ENCODE data around the gene RAB6A.
"Not testable (repeated sequence)": the region's sequence is repeated elsewhere in the genome, so short reads cannot be mapped to it uniquely, and the experiment has no call there.

RAB6A gene

GRCh38 chr11:73729594-73730206 is 31.2 kb downstream of the RAB6A start:
- DNase-seq (ENCODE audit: low read depth in 2 of 2, low spot score in 1 of 2), result no peak

- DNase-seq (ENCODE audit: low read depth in 2 of 2, low spot score in 1 of 2), result no peak
Observed at GRCh38 chr11:73728000-73728399, 32.9 kb downstream of the RAB6A start.

GRCh38 chr11:73726825-73727224 is 34.0 kb downstream of the RAB6A start:
- DNase-seq (ENCODE audit: low read depth in 2 of 2, low spot score in 1 of 2), result no peak

GRCh38 chr11:73717136-73717535 is 43.7 kb downstream of the RAB6A start:
- no peak for DNase-seq (ENCODE audit: low read depth in 2 of 2, low spot score in 1 of 2)

GRCh38 chr11:73716153-73717056 is 44.5 kb downstream of the RAB6A start:
- DNase-seq (ENCODE audit: low read depth in 2 of 2, low spot score in 1 of 2), result no peak

- DNase-seq (ENCODE audit: low read depth in 2 of 2, low spot score in 1 of 2), result no peak
Observed at GRCh38 chr11:73715541-73715940, 45.3 kb downstream of the RAB6A start.

- no peak for DNase-seq (ENCODE audit: low read depth in 2 of 2, low spot score in 1 of 2)
Observed at GRCh38 chr11:73710964-73711363, 49.9 kb downstream of the RAB6A start.

GRCh38 chr11:73705053-73705452 is 55.8 kb downstream of the RAB6A start:
- no peak for DNase-seq (ENCODE audit: low read depth in 2 of 2, low spot score in 1 of 2)

GRCh38 chr11:73693899-73694525 is 66.9 kb downstream of the RAB6A start:
- DNase-seq (ENCODE audit: low read depth in 2 of 2, low spot score in 1 of 2), result no peak

GRCh38 chr11:73680687-73681086 is 80.2 kb downstream of the RAB6A start:
- no peak for DNase-seq (ENCODE audit: low read depth in 2 of 2, low spot score in 1 of 2)

GRCh38 chr11:73676552-73676951 is 84.3 kb downstream of the RAB6A start:
- not testable (repeated sequence) for DNase-seq (ENCODE audit: low read depth in 2 of 2, low spot score in 1 of 2)

- DNase-seq (ENCODE audit: low read depth in 2 of 2, low spot score in 1 of 2), result no peak
Observed at GRCh38 chr11:73671701-73672100, 89.2 kb downstream of the RAB6A start.

- DNase-seq (ENCODE audit: low read depth in 2 of 2, low spot score in 1 of 2), result no peak
Observed at GRCh38 chr11:73670808-73671207, 90.1 kb downstream of the RAB6A start.

- no peak for DNase-seq (ENCODE audit: low read depth in 2 of 2, low spot score in 1 of 2)
Observed at GRCh38 chr11:73667891-73668290, 93.0 kb downstream of the RAB6A start.

- DNase-seq (ENCODE audit: low read depth in 2 of 2, low spot score in 1 of 2), result no peak
Observed at GRCh38 chr11:73664877-73665276, 96.0 kb downstream of the RAB6A start.

GRCh38 chr11:73663604-73664495 is 97.0 kb downstream of the RAB6A start:
- no peak for DNase-seq (ENCODE audit: low read depth in 2 of 2, low spot score in 1 of 2)

- DNase-seq (ENCODE audit: low read depth in 2 of 2, low spot score in 1 of 2), result no peak
Observed at GRCh38 chr11:73662445-73663157, 98.3 kb downstream of the RAB6A start.

GRCh38 chr11:73661035-73661628 is 99.7 kb downstream of the RAB6A start:
- DNase-seq (ENCODE audit: low read depth in 2 of 2, low spot score in 1 of 2), result peak; percentile 52 to 73

- no peak for DNase-seq (ENCODE audit: low read depth in 2 of 2, low spot score in 1 of 2)
Observed at GRCh38 chr11:73660497-73661034, 100.3 kb downstream of the RAB6A start.

- DNase-seq (ENCODE audit: low read depth in 2 of 2, low spot score in 1 of 2), result no peak
Observed at GRCh38 chr11:73659961-73660360, 100.9 kb downstream of the RAB6A start.

Measured in stimulated activated CD8-positive, alpha-beta memory T cell treated with anti-CD3 and anti-CD28 coated beads, Interleukin-4, amount 100 ng/mL, for 1 hour (primary cell).